CD14-positive monocyte (primary cell): ENCODE measurements around the gene LYRM1. TPM values are rescaled to one million over a fixed set of nuclear protein-coding genes. Genes with fewer than 3 reads are reported as not detected.

Experiments
- DNase-seq, 3 donors: peaks; one replicate each; pipeline ENCODE4 v3.0.0-alpha.2; 2011 to 2022
- H2AFZ ChIP-seq: 2 replicates; pipeline ENCODE4 v1.6.0; 2012; ENCODE audit warnings: mild to moderate bottlenecking, low read depth, low read length, inconsistent platforms; ENCODE audit not compliant: insufficient read depth, poor library complexity, severe bottlenecking
- H3K27ac ChIP-seq, 2 donors: 1 replicate in 1 of 2; 2 replicates in 1 of 2; pipeline ENCODE4 v1.5.1; 2012 to 2013; ENCODE audit warnings: low read length in 2 of 2, control low read depth in 1 of 2, inconsistent platforms in 1 of 2, low read depth in 1 of 2, mild to moderate bottlenecking in 1 of 2
- H3K27me3 ChIP-seq, 2 donors: one replicate each; pipeline versions ENCODE4 v1.6.0 to v1.6.1; 2011 to 2013; ENCODE audit warnings: low read length in 2 of 2; ENCODE audit not compliant: control insufficient read depth in 2 of 2, insufficient read depth in 2 of 2
- H3K36me3 ChIP-seq, 2 donors: replicated peaks in 1 of 2; 1 replicate in 1 of 2; 2 replicates in 1 of 2; pipeline versions ENCODE4 v1.5.1 to v1.6.1; 2012 to 2013; ENCODE audit warnings: low read length in 2 of 2, control low read depth in 1 of 2, inconsistent platforms in 1 of 2, mild to moderate bottlenecking in 1 of 2; ENCODE audit not compliant: insufficient read depth in 2 of 2, control insufficient read depth in 1 of 2
- H3K4me1 ChIP-seq, 2 donors: 1 replicate in 1 of 2; 2 replicates in 1 of 2; pipeline versions ENCODE4 v1.5.1 to v1.6.1; 2012 to 2013; ENCODE audit warnings: low read length in 2 of 2, control low read depth in 1 of 2, inconsistent platforms in 1 of 2, mild to moderate bottlenecking in 1 of 2, moderate library complexity in 1 of 2; ENCODE audit not compliant: insufficient read depth in 2 of 2, control insufficient read depth in 1 of 2
- H3K4me2 ChIP-seq: replicated peaks from 2 replicates; pipeline ENCODE3; 2012; ENCODE audit warnings: low read length, moderate library complexity, mild to moderate bottlenecking; ENCODE audit not compliant: poor library complexity, severe bottlenecking; ENCODE audit errors: extremely low read depth
- H3K4me3 ChIP-seq, 3 experiments: fragments of 200-600 bp in 1 of 3; sonication (generic) in 1 of 3; replicated peaks in 1 of 3; 1 replicate in 2 of 3; 2 replicates in 1 of 3; pipeline ENCODE4 v1.5.1; 2011 to 2013; ENCODE audit warnings: low read length in 3 of 3, mild to moderate bottlenecking in 3 of 3, control low read depth in 2 of 3, low read depth in 2 of 3, inconsistent platforms in 1 of 3, moderate library complexity in 1 of 3
- H3K79me2 ChIP-seq: 2 replicates; pipeline ENCODE4 v1.6.0; 2012; ENCODE audit warnings: mild to moderate bottlenecking, control low read depth, inconsistent platforms, low read length, moderate library complexity; ENCODE audit not compliant: insufficient read depth
- H3K9ac ChIP-seq: 2 replicates; pipeline ENCODE4 v1.6.0; 2017; ENCODE audit warnings: low read length, mild to moderate bottlenecking; ENCODE audit not compliant: insufficient read depth, poor library complexity, severe bottlenecking
- H3K9me3 ChIP-seq, 2 donors: replicated peaks in 1 of 2; 1 replicate in 1 of 2; 2 replicates in 1 of 2; pipeline versions ENCODE4 v1.5.1 to v1.6.1; 2012 to 2013; ENCODE audit warnings: low read length in 2 of 2, control low read depth in 1 of 2; ENCODE audit not compliant: control insufficient read depth in 1 of 2, insufficient read depth in 1 of 2
- H4K20me1 ChIP-seq: 2 replicates; pipeline ENCODE4 v1.6.0; 2012; ENCODE audit warnings: mild to moderate bottlenecking, low read length, control low read depth, moderate library complexity; ENCODE audit not compliant: insufficient read depth
- H3K27ac Mint-ChIP-seq, 7 donors: one replicate each; pipeline ENCODE4 v1.8.0; 2020; ENCODE audit warnings: mild to moderate bottlenecking in 7 of 7, mixed read lengths in 7 of 7, moderate library complexity in 6 of 7, inconsistent platforms in 2 of 7
- H3K27me3 Mint-ChIP-seq, 3 donors: one replicate each; pipeline ENCODE4 v1.8.0; 2021 to 2022; ENCODE audit warnings: low read depth in 3 of 3, mild to moderate bottlenecking in 3 of 3, mixed read lengths in 3 of 3, moderate library complexity in 3 of 3, inconsistent platforms in 1 of 3
- H3K36me3 Mint-ChIP-seq, 2 donors: one replicate each; pipeline ENCODE4 v1.8.0; 2020; ENCODE audit warnings: mixed read lengths in 2 of 2, inconsistent platforms in 1 of 2, mild to moderate bottlenecking in 1 of 2
- H3K4me1 Mint-ChIP-seq: one replicate; pipeline ENCODE4 v1.8.0; 2020; ENCODE audit warnings: mild to moderate bottlenecking, mixed read lengths
- H3K4me3 Mint-ChIP-seq, 2 donors: one replicate each; pipeline ENCODE4 v1.8.0; 2020; ENCODE audit warnings: mild to moderate bottlenecking in 2 of 2, mixed read lengths in 2 of 2, moderate library complexity in 1 of 2
- H3K9me3 Mint-ChIP-seq, 7 donors: one replicate each; pipeline ENCODE4 v1.8.0; 2020 to 2022; ENCODE audit warnings: mixed read lengths in 7 of 7, mild to moderate bottlenecking in 6 of 7, moderate library complexity in 6 of 7, inconsistent platforms in 2 of 7
- WGBS: methylation state at CpG from one replicate; pipeline ENCODE4 v1.1.5; 2013; ENCODE audit warnings: missing lambda C conversion rate; ENCODE audit not compliant: insufficient coverage; 5-methylcytosine and 5-hydroxymethylcytosine counted together
- intact Hi-C, 2 donors: fragments of 100-400 bp; cut with micrococcal nuclease; formaldehyde crosslinking; loops; one replicate each; pipeline versions ENCODE4 v1.15.0 to v1.15.1; 2023
- polyA plus RNA-seq, 3 donors: library from polyadenylated mRNA; depleted of rRNA in 1 of 3; unstranded in 2 of 3; stranded (reverse) in 1 of 3; fragments of 300-500 nt in 2 of 3; fragments of >200 nt in 1 of 3; fragmentation: Illumina TruSeq in 2 of 3; gene quantifications; 1 replicate in 2 of 3; 2 replicates in 1 of 3; pipeline ENCODE4 v1.2.3, GENCODE V29; 2012 to 2021
- TF ChIP-seq, protein P1 (sequence below): fragments of 200-600 bp; IDR thresholded peaks from one replicate; pipeline ENCODE4 v1.8.0; 2022; ENCODE audit warnings: antibody characterized with exemption, mild to moderate bottlenecking

LYRM1 gene
- polyA plus RNA-seq, 3 donors: 14.8 to 29.5 (median 25.5) TPM

DNA sequence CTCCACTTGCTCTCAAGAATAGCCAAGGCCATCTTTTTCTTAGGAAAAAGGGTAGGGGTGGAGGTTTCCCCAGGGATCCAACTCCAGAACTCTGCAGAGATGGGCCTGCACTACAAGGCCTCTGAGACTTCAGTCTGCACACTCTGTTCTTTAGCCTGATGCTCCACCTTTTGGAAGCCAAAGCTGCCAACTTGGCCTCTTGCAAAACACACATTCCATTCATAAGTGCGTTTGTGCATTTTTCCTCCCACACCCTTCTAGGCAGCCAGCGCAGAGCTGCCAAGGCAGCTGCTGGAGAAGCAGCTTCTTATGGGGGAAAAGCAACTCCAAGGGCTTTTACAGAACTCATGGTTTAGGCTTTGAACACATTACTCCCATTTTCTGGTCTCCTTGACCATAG lies 49.0 kb upstream of the LYRM1 start:
- H3K4me2 ChIP-seq: no peak overlapping the region
- no peaks in the 10 kb centered on the region for H3K9me3 ChIP-seq
- peaks cover 0 to 2% (median 0%) of the 10 kb centered on the region in 3 donors for H3K27me3 Mint-ChIP-seq
- H4K20me1 ChIP-seq: no peaks in the 10 kb centered on the region
- no peak overlapping the region for H3K27ac Mint-ChIP-seq
- no peak overlapping the region for H3K27ac ChIP-seq
- WGBS: 100% methylated on average over 1 of the region's 2 CpGs
- no peak overlapping the region for H3K4me3 Mint-ChIP-seq
- intact Hi-C loops: loop anchor here in 1 of 2 donors (2.0 kb wide), 1 partner anchor 233 kb away; no protein-coding TSS in a partner anchor
- H3K4me3 ChIP-seq: no peak overlapping the region
- peaks cover 5 to 9% of the 10 kb centered on the region in 2 donors for H3K4me1 ChIP-seq
- H3K36me3 Mint-ChIP-seq: peaks cover 15 to 19% of the 10 kb centered on the region in 2 donors
- TF ChIP-seq, protein P1, sequence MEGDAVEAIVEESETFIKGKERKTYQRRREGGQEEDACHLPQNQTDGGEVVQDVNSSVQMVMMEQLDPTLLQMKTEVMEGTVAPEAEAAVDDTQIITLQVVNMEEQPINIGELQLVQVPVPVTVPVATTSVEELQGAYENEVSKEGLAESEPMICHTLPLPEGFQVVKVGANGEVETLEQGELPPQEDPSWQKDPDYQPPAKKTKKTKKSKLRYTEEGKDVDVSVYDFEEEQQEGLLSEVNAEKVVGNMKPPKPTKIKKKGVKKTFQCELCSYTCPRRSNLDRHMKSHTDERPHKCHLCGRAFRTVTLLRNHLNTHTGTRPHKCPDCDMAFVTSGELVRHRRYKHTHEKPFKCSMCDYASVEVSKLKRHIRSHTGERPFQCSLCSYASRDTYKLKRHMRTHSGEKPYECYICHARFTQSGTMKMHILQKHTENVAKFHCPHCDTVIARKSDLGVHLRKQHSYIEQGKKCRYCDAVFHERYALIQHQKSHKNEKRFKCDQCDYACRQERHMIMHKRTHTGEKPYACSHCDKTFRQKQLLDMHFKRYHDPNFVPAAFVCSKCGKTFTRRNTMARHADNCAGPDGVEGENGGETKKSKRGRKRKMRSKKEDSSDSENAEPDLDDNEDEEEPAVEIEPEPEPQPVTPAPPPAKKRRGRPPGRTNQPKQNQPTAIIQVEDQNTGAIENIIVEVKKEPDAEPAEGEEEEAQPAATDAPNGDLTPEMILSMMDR: no peak
- H2AFZ ChIP-seq: no peak overlapping the region
- no peaks in the 10 kb centered on the region for H3K79me2 ChIP-seq
- H3K27me3 ChIP-seq: no peaks in the 10 kb centered on the region
- no peak for DNase-seq
- H3K9me3 Mint-ChIP-seq: no peaks in the 10 kb centered on the region
- peaks cover 11% of the 10 kb centered on the region for H3K4me1 Mint-ChIP-seq
- H3K36me3 ChIP-seq: peaks cover 0 to 41% of the 10 kb centered on the region in 2 donors
- H3K9ac ChIP-seq: no peak overlapping the region

DNA sequence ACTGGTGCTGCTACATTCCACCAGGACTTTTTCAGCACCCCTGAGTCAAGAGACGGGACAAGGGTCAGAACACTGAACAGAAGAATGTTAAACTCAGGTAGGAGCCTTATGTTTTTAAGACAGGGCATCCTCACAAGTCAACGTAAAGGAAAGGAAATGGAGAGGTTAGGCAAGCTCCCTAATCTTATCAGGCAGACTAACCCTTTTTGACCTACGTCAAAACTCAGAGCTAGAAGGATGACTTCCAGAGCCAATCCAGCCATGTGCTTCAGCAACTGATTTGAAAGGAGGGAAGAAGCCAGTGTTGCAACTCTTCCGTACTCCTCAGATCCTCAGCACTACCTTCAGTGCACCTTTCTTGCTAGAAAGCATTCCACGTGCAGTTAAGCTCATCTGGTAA lies 47.4 kb upstream of the LYRM1 start:
- no peak overlapping the region for H3K9ac ChIP-seq
- TF ChIP-seq, protein P1: no peak
- no peak for DNase-seq
- H3K4me2 ChIP-seq: no peak overlapping the region
- H3K36me3 ChIP-seq: peaks cover 3 to 48% of the 10 kb centered on the region in 2 donors
- intact Hi-C loops: no loop called here
- no peak overlapping the region for H2AFZ ChIP-seq
- no peaks in the 10 kb centered on the region for H4K20me1 ChIP-seq
- peaks cover 5 to 9% of the 10 kb centered on the region in 2 donors for H3K4me1 ChIP-seq
- H3K9me3 Mint-ChIP-seq: no peaks in the 10 kb centered on the region
- H3K79me2 ChIP-seq: no peaks in the 10 kb centered on the region
- 100% methylated on average over 1 of the region's 5 CpGs for WGBS
- no peaks in the 10 kb centered on the region for H3K9me3 ChIP-seq
- no peak overlapping the region for H3K27ac Mint-ChIP-seq
- peaks cover 11% of the 10 kb centered on the region for H3K4me1 Mint-ChIP-seq
- H3K36me3 Mint-ChIP-seq: peaks cover 18 to 21% of the 10 kb centered on the region in 2 donors
- peaks cover 0 to 2% (median 0%) of the 10 kb centered on the region in 3 donors for H3K27me3 Mint-ChIP-seq
- H3K4me3 Mint-ChIP-seq: no peak overlapping the region
- H3K27ac ChIP-seq: no peak overlapping the region
- no peak overlapping the region for H3K4me3 ChIP-seq
- no peaks in the 10 kb centered on the region for H3K27me3 ChIP-seq
